Measurements from ENCODE around the gene TMPRSS4. TPM values are rescaled to one million over a fixed set of nuclear protein-coding genes. Genes with fewer than 3 reads are reported as not detected.

Gene TMPRSS4
- total RNA-seq, 1 experiment from 2014 or later, result not detected

- Histone ChIP-seq H3K9me3 (no peaks in the 10 kb centered on the region), H3K27me3 (no peaks in the 10 kb centered on the region; the same call in 1 of the 2 replicates), H3K36me3 (no peaks in the 10 kb centered on the region), H3K4me3 (no peak overlapping the region)
- DNase-seq, result no peak
Observed at GRCh38 chr11:118167253-118167652, 90.4 kb downstream of the TMPRSS4 start.

GRCh38 chr11:118167906-118168305, 91.0 kb downstream of the TMPRSS4 start:
- Histone ChIP-seq H3K27me3 (no peaks in the 10 kb centered on the region; the same call in 1 of the 2 replicates), H3K4me3 (no peak overlapping the region), H3K36me3 (no peaks in the 10 kb centered on the region), H3K9me3 (no peaks in the 10 kb centered on the region)
- no peak for DNase-seq

- no peaks in the 10 kb centered on the region for H3K36me3 ChIP-seq
- no peak for DNase-seq
- H3K4me3 ChIP-seq, result no peak overlapping the region
- no peaks in the 10 kb centered on the region for H3K9me3 ChIP-seq
- H3K27me3 ChIP-seq, result no peaks in the 10 kb centered on the region; the same call in 1 of the 2 replicates
Observed at GRCh38 chr11:118168316-118168715, 91.4 kb downstream of the TMPRSS4 start.

DNA sequence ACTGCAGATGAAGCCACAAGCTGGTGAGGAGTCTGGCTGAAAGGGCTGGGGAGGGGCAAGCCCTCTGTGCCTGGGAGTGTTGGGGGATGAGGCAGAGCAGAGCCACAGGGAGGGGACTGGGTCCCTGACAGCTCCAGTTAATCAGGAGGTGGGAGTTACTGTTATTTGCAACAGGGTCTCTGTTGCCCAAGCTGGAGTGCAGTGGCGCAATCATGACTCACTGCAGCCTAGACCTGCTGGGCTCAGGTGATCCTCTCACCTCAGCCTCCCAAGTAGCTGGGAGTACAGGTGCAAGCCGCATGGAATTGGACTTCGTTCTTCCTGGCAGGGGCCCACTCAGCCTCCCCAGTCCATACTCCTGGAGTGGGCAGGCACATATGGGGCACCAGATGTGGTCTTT, 91.9 kb downstream of the TMPRSS4 start:
- Histone ChIP-seq H3K27me3 (no peaks in the 10 kb centered on the region; the same call in 1 of the 2 replicates), H3K9me3 (no peaks in the 10 kb centered on the region), H3K4me3 (no peak overlapping the region), H3K36me3 (no peaks in the 10 kb centered on the region)
- DNase-seq, result no peak

DNA sequence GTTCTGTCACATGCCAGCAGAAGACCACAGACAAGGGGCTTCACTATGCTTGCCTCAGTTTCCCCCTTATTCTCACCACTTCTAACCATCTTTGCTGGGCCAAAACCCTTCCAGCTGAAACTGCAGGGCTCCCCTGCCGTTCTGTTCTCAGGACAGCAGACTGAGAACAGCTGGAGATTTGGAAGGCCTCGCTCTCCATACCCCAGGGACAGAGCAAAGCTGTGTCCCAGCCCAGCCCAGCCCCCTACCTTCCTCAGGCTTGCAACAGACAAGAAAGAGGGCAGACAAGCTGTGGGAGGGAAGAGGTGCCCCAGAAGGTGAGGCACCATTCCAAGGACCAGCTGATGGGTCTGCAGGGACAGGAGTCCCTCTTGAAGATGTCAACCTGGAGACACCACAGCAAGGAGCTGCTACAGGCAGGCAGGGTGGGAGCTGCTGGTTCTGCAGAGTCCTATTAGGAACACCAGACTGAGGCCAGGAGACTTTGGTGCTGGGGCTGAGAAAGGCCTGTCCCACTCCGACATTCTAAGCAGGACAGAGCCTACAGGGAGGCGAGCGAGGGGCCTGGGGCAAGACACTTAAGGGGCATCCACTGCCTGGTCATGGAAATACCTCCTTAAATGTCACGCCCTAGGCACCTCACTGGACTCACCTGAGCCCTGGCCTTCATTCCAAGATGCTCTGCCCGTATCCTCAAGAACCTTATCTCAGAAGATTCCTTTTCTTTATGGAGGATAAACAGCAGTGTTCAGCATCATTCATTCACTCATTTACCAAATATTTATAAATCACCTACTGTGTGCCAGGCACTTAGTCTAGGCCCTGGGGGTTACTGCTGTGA, 92.6 kb downstream of the TMPRSS4 start:
- no peak for DNase-seq
- H3K9me3 ChIP-seq, result no peaks in the 10 kb centered on the region
- no peaks in the 10 kb centered on the region; the same call in 1 of the 2 replicates for H3K27me3 ChIP-seq
- H3K36me3 ChIP-seq, result no peaks in the 10 kb centered on the region
- H3K4me3 ChIP-seq, result no peak overlapping the region

DNA sequence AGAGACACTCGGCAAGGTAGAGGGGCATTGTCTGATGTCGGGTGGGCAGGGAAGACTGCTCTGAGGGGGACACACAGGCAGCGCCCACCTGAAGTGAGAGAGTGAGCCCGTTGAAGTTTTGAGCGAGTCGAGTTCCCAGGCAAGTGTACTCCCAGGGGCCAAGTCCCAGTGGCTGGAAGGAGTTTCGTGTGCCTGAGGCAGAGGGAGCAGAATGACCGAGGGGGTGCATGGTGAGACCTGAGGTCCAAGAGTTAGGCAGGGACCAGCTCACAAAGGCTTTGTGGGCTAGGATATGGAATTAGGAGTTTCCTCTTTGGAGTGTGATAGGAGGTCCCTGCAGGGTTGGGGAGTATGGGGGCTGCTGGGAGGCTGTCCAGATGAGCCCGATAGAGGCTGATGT, 93.4 kb downstream of the TMPRSS4 start:
- Histone ChIP-seq H3K4me3 (no peak overlapping the region), H3K9me3 (no peaks in the 10 kb centered on the region), H3K36me3 (no peaks in the 10 kb centered on the region), H3K27me3 (no peaks in the 10 kb centered on the region; the same call in 1 of the 2 replicates)
- no peak for DNase-seq

DNA sequence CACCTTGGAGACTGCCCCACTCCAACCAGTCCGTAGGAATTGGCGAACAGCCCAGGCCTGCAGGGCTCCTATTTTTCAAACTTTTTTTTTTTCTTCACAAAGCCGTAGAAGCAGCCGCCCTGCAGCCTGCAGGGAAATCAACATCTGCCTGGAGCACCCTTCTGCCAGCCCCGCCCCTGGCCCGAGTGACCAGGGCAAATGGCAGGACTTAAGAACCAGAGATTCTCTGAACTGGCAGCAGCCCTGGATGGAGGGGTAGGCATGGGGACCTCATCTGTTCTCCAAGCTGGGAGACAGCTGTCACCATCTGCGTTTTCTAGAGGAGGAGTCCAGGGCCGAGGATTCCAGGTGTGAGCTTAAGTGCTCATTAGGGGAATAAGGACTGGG, 94.0 kb downstream of the TMPRSS4 start:
- no peaks in the 10 kb centered on the region for H3K36me3 ChIP-seq
- no peaks in the 10 kb centered on the region for H3K9me3 ChIP-seq
- no peaks in the 10 kb centered on the region; the same call in 1 of the 2 replicates for H3K27me3 ChIP-seq
- DNase-seq, result no peak
- no peak overlapping the region for H3K4me3 ChIP-seq

Other genes starting within 250 kb of the TMPRSS4 start
- not detected in 2 replicates for gene FXYD6, start 200.4 kb upstream of the TMPRSS4 start, total RNA-seq (2014; rRNA removed; shearing (Covaris generic); ENCODE audit: low replicate concordance)
- not detected in 2 replicates for gene TMPRSS13, start 147.7 kb upstream of the TMPRSS4 start, total RNA-seq (2014; rRNA removed; shearing (Covaris generic); ENCODE audit: low replicate concordance)
- gene IL10RA, start 90.7 kb upstream of the TMPRSS4 start, total RNA-seq (2014; rRNA removed; shearing (Covaris generic); ENCODE audit: low replicate concordance), result 1.3 TPM in 1 of 2 replicates, not detected in the other
- gene SMIM35, start 9.9 kb downstream of the TMPRSS4 start, total RNA-seq (2014; rRNA removed; shearing (Covaris generic); ENCODE audit: low replicate concordance), result not detected in 2 replicates
- 0.23 and 0.35 TPM in 2 replicates for gene SCN4B, start 75.7 kb downstream of the TMPRSS4 start, total RNA-seq (2014; rRNA removed; shearing (Covaris generic); ENCODE audit: low replicate concordance)
- gene SCN2B, start 99.6 kb downstream of the TMPRSS4 start, total RNA-seq (2014; rRNA removed; shearing (Covaris generic); ENCODE audit: low replicate concordance), result not detected in 2 replicates
- not detected in 2 replicates for gene JAML, start 147.9 kb downstream of the TMPRSS4 start, total RNA-seq (2014; rRNA removed; shearing (Covaris generic); ENCODE audit: low replicate concordance)
- 1.3 and 1.6 TPM in 2 replicates for gene MPZL3, start 175.3 kb downstream of the TMPRSS4 start, total RNA-seq (2014; rRNA removed; shearing (Covaris generic); ENCODE audit: low replicate concordance)
- not detected in 2 replicates for gene MPZL2, start 187.2 kb downstream of the TMPRSS4 start, total RNA-seq (2014; rRNA removed; shearing (Covaris generic); ENCODE audit: low replicate concordance)
- gene CD3E, start 227.7 kb downstream of the TMPRSS4 start, total RNA-seq (2014; rRNA removed; shearing (Covaris generic); ENCODE audit: low replicate concordance), result not detected in 2 replicates